Testis (tissue), 2 donors: Measurements from ENCODE around the gene IL36G.

Experiments used
- POLR2A ChIP-seq: fragments of 450-650 bp; IDR thresholded peaks from one replicate; pipeline ENCODE4 v1.6.1; 2017; ENCODE audit warnings: antibody characterized with exemption, mild to moderate bottlenecking, moderate library complexity
- TF ChIP-seq, protein P1 (sequence below), 3 experiments: fragments of 450-650 bp in 2 of 3; fragments of 200-600 bp in 1 of 3; sonication (generic) in 1 of 3; IDR thresholded peaks; one replicate each; pipeline ENCODE4 v1.5.1; 2016 to 2019; ENCODE audit warnings: antibody characterized with exemption in 3 of 3, mild to moderate bottlenecking in 2 of 3, moderate library complexity in 1 of 3

DNA sequence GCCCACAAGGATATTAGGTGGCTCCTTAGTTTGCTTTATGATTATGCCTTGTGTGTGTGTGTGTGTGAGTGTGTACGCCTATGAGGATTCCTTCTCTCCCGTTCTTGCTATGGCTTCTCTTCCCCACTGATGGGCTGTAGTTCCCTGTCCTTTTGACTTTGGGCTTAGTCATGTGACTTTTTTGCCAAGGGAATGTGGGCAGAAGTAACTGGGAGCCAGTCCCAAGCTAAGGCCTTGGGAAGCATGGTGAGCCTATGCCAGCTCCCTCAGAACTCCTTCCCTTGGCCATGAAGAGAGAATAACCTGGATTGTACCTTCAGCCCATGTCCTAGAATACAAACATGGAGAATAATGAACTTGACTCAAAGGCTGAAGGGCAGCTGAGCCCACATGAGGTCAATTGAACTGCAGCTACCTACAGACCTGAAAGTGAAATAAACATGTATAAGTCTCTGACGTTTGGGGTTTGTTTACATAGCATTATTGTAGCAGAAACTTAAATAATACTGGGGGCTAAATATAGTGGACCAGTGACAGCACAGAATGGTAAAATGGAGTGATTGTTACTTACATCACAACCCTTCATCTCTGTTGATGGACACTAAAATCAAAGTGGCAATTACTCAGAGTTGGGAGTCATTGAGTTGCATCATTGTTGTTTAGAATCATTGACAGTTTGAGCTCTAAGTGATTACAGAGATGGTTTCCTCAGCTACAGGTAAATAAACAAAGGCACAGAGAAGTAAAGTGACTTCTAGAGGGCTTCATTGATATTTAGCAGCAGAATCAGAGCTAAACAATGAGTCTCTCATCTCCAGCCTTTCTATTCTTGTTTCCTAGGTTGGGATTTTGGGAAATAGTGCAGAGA lies 15.3 kb upstream of the IL36G start:
- TF ChIP-seq POLR2A: no peak
- TF ChIP-seq, protein P1, sequence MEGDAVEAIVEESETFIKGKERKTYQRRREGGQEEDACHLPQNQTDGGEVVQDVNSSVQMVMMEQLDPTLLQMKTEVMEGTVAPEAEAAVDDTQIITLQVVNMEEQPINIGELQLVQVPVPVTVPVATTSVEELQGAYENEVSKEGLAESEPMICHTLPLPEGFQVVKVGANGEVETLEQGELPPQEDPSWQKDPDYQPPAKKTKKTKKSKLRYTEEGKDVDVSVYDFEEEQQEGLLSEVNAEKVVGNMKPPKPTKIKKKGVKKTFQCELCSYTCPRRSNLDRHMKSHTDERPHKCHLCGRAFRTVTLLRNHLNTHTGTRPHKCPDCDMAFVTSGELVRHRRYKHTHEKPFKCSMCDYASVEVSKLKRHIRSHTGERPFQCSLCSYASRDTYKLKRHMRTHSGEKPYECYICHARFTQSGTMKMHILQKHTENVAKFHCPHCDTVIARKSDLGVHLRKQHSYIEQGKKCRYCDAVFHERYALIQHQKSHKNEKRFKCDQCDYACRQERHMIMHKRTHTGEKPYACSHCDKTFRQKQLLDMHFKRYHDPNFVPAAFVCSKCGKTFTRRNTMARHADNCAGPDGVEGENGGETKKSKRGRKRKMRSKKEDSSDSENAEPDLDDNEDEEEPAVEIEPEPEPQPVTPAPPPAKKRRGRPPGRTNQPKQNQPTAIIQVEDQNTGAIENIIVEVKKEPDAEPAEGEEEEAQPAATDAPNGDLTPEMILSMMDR (IDR thresholded peaks at IDR 0.05): no peak
